Measurements from ENCODE around the gene UTS2R.

GRCh38 chr17:82377924-82378740, 6.6 kb downstream of the UTS2R start:
- no peak for TF ChIP-seq CTCF (IDR thresholded peaks at IDR 0.05)
- TF ChIP-seq POLR2AphosphoS5 (IDR thresholded peaks at IDR 0.05), result no peak
- TF ChIP-seq POLR2A (IDR thresholded peaks at IDR 0.05), result no peak
- TF ChIP-seq EP300 (IDR thresholded peaks at IDR 0.05), result no peak

Measured in upper lobe of left lung (tissue), 4 donors.